Neuron (in vitro differentiated cells): ENCODE measurements around the gene TMEM89.

Experiments used
- H2AFZ ChIP-seq: one replicate; pipeline ENCODE4 v1.6.1; 2013; ENCODE audit warnings: low read depth, mild to moderate bottlenecking, inconsistent platforms, low read length, moderate library complexity
- H3K27me3 ChIP-seq: one replicate; pipeline ENCODE4 v1.6.1; 2013; ENCODE audit warnings: low read length; ENCODE audit not compliant: insufficient read depth
- H3K36me3 ChIP-seq: one replicate; pipeline ENCODE4 v1.6.1; 2013; ENCODE audit warnings: low read length; ENCODE audit not compliant: insufficient read depth
- H3K4me1 ChIP-seq: one replicate; pipeline ENCODE4 v1.6.1; 2013; ENCODE audit warnings: low read length; ENCODE audit not compliant: insufficient read depth
- H3K4me3 ChIP-seq: 2 replicates; pipeline ENCODE4 v1.5.1; 2013; ENCODE audit warnings: mild to moderate bottlenecking, low read length, moderate library complexity
- H3K9me3 ChIP-seq: one replicate; pipeline ENCODE4 v1.6.1; 2013; ENCODE audit warnings: low read length

The TMEM89 gene

GRCh38 chr3:48584836-48585235 is 36.7 kb downstream of the TMEM89 start:
- no peak overlapping the region for H3K4me3 ChIP-seq
- peaks cover 4% of the 10 kb centered on the region for H3K36me3 ChIP-seq
- no peaks in the 10 kb centered on the region for H3K27me3 ChIP-seq
- H3K9me3 ChIP-seq = peaks cover 7% of the 10 kb centered on the region
- no peak overlapping the region for H2AFZ ChIP-seq
- peaks cover 9% of the 10 kb centered on the region for H3K4me1 ChIP-seq

GRCh38 chr3:48581621-48582481 is 39.7 kb downstream of the TMEM89 start:
- H3K4me1 ChIP-seq = peaks cover 9% of the 10 kb centered on the region
- H3K36me3 ChIP-seq = peaks cover 6% of the 10 kb centered on the region
- no peak overlapping the region for H2AFZ ChIP-seq
- H3K27me3 ChIP-seq = no peaks in the 10 kb centered on the region
- H3K9me3 ChIP-seq = peaks cover 7% of the 10 kb centered on the region
- no peak overlapping the region for H3K4me3 ChIP-seq

- H2AFZ ChIP-seq = no peak overlapping the region
- H3K36me3 ChIP-seq = peaks cover 6% of the 10 kb centered on the region
- H3K4me3 ChIP-seq = no peak overlapping the region
- H3K27me3 ChIP-seq = no peaks in the 10 kb centered on the region
- H3K9me3 ChIP-seq = peaks cover 2% of the 10 kb centered on the region
- peaks cover 1% of the 10 kb centered on the region for H3K4me1 ChIP-seq
These were observed 44.9 kb downstream of the TMEM89 start for GRCh38 chr3:48576647-48577046.

- no peak overlapping the region for H3K4me3 ChIP-seq
- H3K4me1 ChIP-seq = no peaks in the 10 kb centered on the region
- H3K9me3 ChIP-seq = no peaks in the 10 kb centered on the region
- peaks cover 6% of the 10 kb centered on the region for H3K36me3 ChIP-seq
- no peak overlapping the region for H2AFZ ChIP-seq
- no peaks in the 10 kb centered on the region for H3K27me3 ChIP-seq
These were observed 46.2 kb downstream of the TMEM89 start for GRCh38 chr3:48575366-48575765.

- H3K9me3 ChIP-seq = no peaks in the 10 kb centered on the region
- no peaks in the 10 kb centered on the region for H3K27me3 ChIP-seq
- peaks cover 6% of the 10 kb centered on the region for H3K36me3 ChIP-seq
- no peaks in the 10 kb centered on the region for H3K4me1 ChIP-seq
- H3K4me3 ChIP-seq = no peak overlapping the region
- no peak overlapping the region for H2AFZ ChIP-seq
These were observed 47.5 kb downstream of the TMEM89 start for GRCh38 chr3:48573973-48574585.

- Histone ChIP-seq H2AFZ (no peak overlapping the region), H3K4me3 (no peak overlapping the region), H3K4me1 (no peaks in the 10 kb centered on the region), H3K27me3 (no peaks in the 10 kb centered on the region), H3K9me3 (no peaks in the 10 kb centered on the region), H3K36me3 (peaks cover 6% of the 10 kb centered on the region)
These were observed 49.1 kb downstream of the TMEM89 start for GRCh38 chr3:48572517-48572916.

GRCh38 chr3:48571938-48572337 is 49.6 kb downstream of the TMEM89 start:
- H3K4me1 ChIP-seq = no peaks in the 10 kb centered on the region
- H3K9me3 ChIP-seq = no peaks in the 10 kb centered on the region
- H2AFZ ChIP-seq = no peak overlapping the region
- H3K27me3 ChIP-seq = no peaks in the 10 kb centered on the region
- peaks cover 5% of the 10 kb centered on the region for H3K36me3 ChIP-seq
- H3K4me3 ChIP-seq = no peak overlapping the region
